G401 (cell line): Measurements from ENCODE around the gene PODXL2. TPM values are rescaled to one million over a fixed set of nuclear protein-coding genes. Genes with fewer than 3 reads are reported as not detected.
"Not testable (repeated sequence)": the region's sequence is repeated elsewhere in the genome, so short reads cannot be mapped to it uniquely, and the experiment has no call there.

Source experiments
- DNase-seq: peaks from one replicate; pipeline ENCODE4 v3.0.0-alpha.2; 2015; ENCODE audit warnings: low spot score
- in situ Hi-C: cut with HindIII; loops from 2 replicates; pipeline ENCODE4 v1.10.0; 2016; ENCODE audit warnings: low sequenced_read_pairs, mixed read lengths
- total RNA-seq: library from RNA; depleted of rRNA; stranded (reverse); fragments of >200 nt; shearing (Covaris generic); gene quantifications from 2 replicates; pipeline ENCODE4 v1.2.3, GENCODE V29; 2014

Gene PODXL2
- total RNA-seq, 1 experiment from 2014 or later = 66.7 TPM

GRCh38 chr3:127698691-127699415, 69.9 kb downstream of the PODXL2 start:
- DNase-seq = no peak
- in situ Hi-C loops = no loop called here

GRCh38 chr3:127699416-127700300, 70.7 kb downstream of the PODXL2 start:
- no peak for DNase-seq
- in situ Hi-C loops = no loop called here

GRCh38 chr3:127700406-127700805, 71.4 kb downstream of the PODXL2 start:
- no peak for DNase-seq
- in situ Hi-C loops = no loop called here

GRCh38 chr3:127701280-127701911, 72.4 kb downstream of the PODXL2 start:
- in situ Hi-C loops = no loop called here
- no peak for DNase-seq

GRCh38 chr3:127702151-127702578, 73.2 kb downstream of the PODXL2 start:
- in situ Hi-C loops = no loop called here
- no peak for DNase-seq

GRCh38 chr3:127704840-127705239, 75.9 kb downstream of the PODXL2 start:
- in situ Hi-C loops, DNase-seq: not testable (repeated sequence)

GRCh38 chr3:127706312-127706711, 77.3 kb downstream of the PODXL2 start:
- in situ Hi-C loops = no loop called here

GRCh38 chr3:127706785-127707351, 77.9 kb downstream of the PODXL2 start:
- in situ Hi-C loops = no loop called here
- DNase-seq = peak; percentile 69

More at GRCh38 chr3:127706312-127706711, 77.3 kb downstream of the PODXL2 start:
- peak; percentile 51 for DNase-seq

GRCh38 chr3:127707851-127708411, 78.9 kb downstream of the PODXL2 start:
- peak; percentile 62 for DNase-seq
- in situ Hi-C loops = no loop called here

- in situ Hi-C loops = no loop called here
- DNase-seq = no peak
These were observed 79.9 kb downstream of the PODXL2 start for GRCh38 chr3:127708837-127709236.

GRCh38 chr3:127709320-127710060, 80.5 kb downstream of the PODXL2 start:
- DNase-seq = no peak
- in situ Hi-C loops = no loop called here

- in situ Hi-C loops = no loop called here
- DNase-seq = peak; percentile 62
These were observed 81.4 kb downstream of the PODXL2 start for GRCh38 chr3:127710155-127710941.

- DNase-seq = peak; percentile 67
- in situ Hi-C loops = no loop called here
These were observed 82.2 kb downstream of the PODXL2 start for GRCh38 chr3:127711021-127711695.

- no peak for DNase-seq
- in situ Hi-C loops = no loop called here
These were observed 82.9 kb downstream of the PODXL2 start for GRCh38 chr3:127711896-127712295.

GRCh38 chr3:127712461-127712860, 83.5 kb downstream of the PODXL2 start:
- in situ Hi-C loops = no loop called here
- peak; percentile 69 for DNase-seq

GRCh38 chr3:127712881-127713771, 84.1 kb downstream of the PODXL2 start:
- in situ Hi-C loops = no loop called here
- DNase-seq = no peak
